Sigmoid colon (tissue), 7 donors: ENCODE results near the gene ZNF672. TPM values are rescaled to one million over a fixed set of nuclear protein-coding genes. Genes with fewer than 3 reads are reported as not detected.

Source experiments
- DNase-seq: peaks from one replicate; pipeline ENCODE4 v3.0.0-alpha.2; 2019
- H3K27ac ChIP-seq, 4 donors: fragments of 200-600 bp; sonication (generic); one replicate each; pipeline ENCODE4 v1.5.1; 2016 to 2019; ENCODE audit warnings: mild to moderate bottlenecking in 1 of 4
- H3K27me3 ChIP-seq, 3 donors: fragments of 200-600 bp; sonication (generic); one replicate each; pipeline ENCODE4 v1.5.1; 2019; ENCODE audit warnings: mild to moderate bottlenecking in 1 of 3
- H3K36me3 ChIP-seq, 4 donors: fragments of 200-600 bp; sonication (generic); one replicate each; pipeline ENCODE4 v1.5.1; 2016 to 2019
- H3K4me1 ChIP-seq, 4 donors: fragments of 200-600 bp; sonication (generic); one replicate each; pipeline ENCODE4 v1.5.1; 2017 to 2019
- H3K4me3 ChIP-seq, 4 donors: fragments of 200-600 bp; sonication (generic); one replicate each; pipeline ENCODE4 v1.5.1; 2017 to 2019; ENCODE audit warnings: mild to moderate bottlenecking in 2 of 4, moderate library complexity in 1 of 4
- H3K9me3 ChIP-seq, 4 donors: fragments of 200-600 bp in 3 of 4; sonication (generic) in 3 of 4; one replicate each; pipeline versions ENCODE4 v1.5.1 to v1.6.1; 2013 to 2019
- CTCF ChIP-seq, 4 experiments: fragments of 450-650 bp in 3 of 4; fragments of 200-600 bp in 1 of 4; IDR thresholded peaks; one replicate each; pipeline ENCODE4 v1.5.1; 2016 to 2019; ENCODE audit warnings: antibody characterized with exemption in 4 of 4, mild to moderate bottlenecking in 3 of 4, moderate library complexity in 2 of 4
- EP300 ChIP-seq, 4 donors: sonication (generic); formaldehyde crosslinking; IDR thresholded peaks; one replicate each; pipeline ENCODE4 v1.6.1; 2017; ENCODE audit warnings: antibody characterized with exemption in 4 of 4
- POLR2A ChIP-seq, 2 donors: fragments of 450-650 bp; IDR thresholded peaks; one replicate each; pipeline ENCODE4 v1.6.1; 2016; ENCODE audit warnings: antibody characterized with exemption in 2 of 2, mild to moderate bottlenecking in 2 of 2, moderate library complexity in 2 of 2
- POLR2AphosphoS5 ChIP-seq, 4 donors: sonication (generic); formaldehyde crosslinking; IDR thresholded peaks; one replicate each; pipeline ENCODE4 v1.6.1; 2017; ENCODE audit warnings: antibody characterized with exemption in 4 of 4
- whole genome bisulfite sequencing, 2 donors: extraction: QIAGEN DNeasy Blood & Tissue Kit; methylation state at CpG; one replicate each; pipeline ENCODE4 v1.1.7; 2013; 5-methylcytosine and 5-hydroxymethylcytosine counted together
- intact Hi-C: fragments of 100-400 bp; cut with DNase I; formaldehyde crosslinking; loops from one replicate; pipeline ENCODE4 v1.15.1; 2023
- polyA plus RNA-seq, 3 donors: library from polyadenylated mRNA; stranded (reverse); fragments of 200-250 nt; gene quantifications; one replicate each; pipeline ENCODE4 v1.2.3, GENCODE V29; 2013
- total RNA-seq, 4 donors: library from RNA; depleted of rRNA; stranded (reverse); fragments of >200 nt; gene quantifications; one replicate each; pipeline ENCODE4 v1.1.0, GENCODE V29; 2016
- donor health status: healthy with polysubstance abuse.
- donor health status: Bipolar disorder and iron deficiency.
- donor health status: healthy.

The ZNF672 gene
- total and polyA plus RNA-seq, 7 donors = 14.4 to 31.1 (median 21.4) TPM

GRCh38 chr1:248848602-248849001 lies 10.6 kb downstream of the ZNF672 start:
- H3K4me3 ChIP-seq = no peak overlapping the region

GRCh38 chr1:248849152-248849551 lies 11.1 kb downstream of the ZNF672 start:
- no peak overlapping the region for H3K27ac ChIP-seq
- intact Hi-C loops = no loop called here
- H3K36me3 ChIP-seq = peaks cover 37 to 81% (median 56%) of the 10 kb centered on the region in 4 donors
- H3K9me3 ChIP-seq = no peaks in the 10 kb centered on the region
- no peak overlapping the region for H3K4me3 ChIP-seq
- H3K27me3 ChIP-seq = no peaks in the 10 kb centered on the region
- no peaks in the 10 kb centered on the region for H3K4me1 ChIP-seq
- TF ChIP-seq EP300 (IDR thresholded peaks at IDR 0.05) (no peak), POLR2AphosphoS5 (IDR thresholded peaks at IDR 0.05) (no peak), POLR2A (IDR thresholded peaks at IDR 0.05) (no peak), CTCF (IDR thresholded peaks at IDR 0.05) (no peak)
- peak; percentile 58 for DNase-seq
- WGBS, 2 donors = 90 to 94% methylated on average over 3 of the region's 3 CpGs

More at GRCh38 chr1:248848602-248849001, 10.6 kb downstream of the ZNF672 start:
- intact Hi-C loops = no loop called here
- Histone ChIP-seq H3K9me3 (no peaks in the 10 kb centered on the region), H3K36me3 (peaks cover 31 to 76% (median 54%) of the 10 kb centered on the region in 4 donors), H3K27me3 (no peaks in the 10 kb centered on the region), H3K4me1 (no peaks in the 10 kb centered on the region), H3K27ac (no peak overlapping the region)
- no peak for DNase-seq
- TF ChIP-seq EP300 (IDR thresholded peaks at IDR 0.05) = no peak
- TF ChIP-seq POLR2A (IDR thresholded peaks at IDR 0.05) = no peak
- TF ChIP-seq POLR2AphosphoS5 (IDR thresholded peaks at IDR 0.05) = no peak
- no peak for TF ChIP-seq CTCF (IDR thresholded peaks at IDR 0.05)
- WGBS, 2 donors = 88 to 94% methylated on average over 8 of the region's 8 CpGs

- H3K27ac ChIP-seq = no peak overlapping the region
- peaks cover 37 to 80% (median 54%) of the 10 kb centered on the region in 4 donors for H3K36me3 ChIP-seq
- DNase-seq = no peak
- WGBS, 2 donors = 85 to 88% methylated on average over 3 of the region's 3 CpGs
- TF ChIP-seq POLR2AphosphoS5 (IDR thresholded peaks at IDR 0.05) (no peak), EP300 (IDR thresholded peaks at IDR 0.05) (no peak), CTCF (IDR thresholded peaks at IDR 0.05) (no peak), POLR2A (IDR thresholded peaks at IDR 0.05) (no peak)
- no peak overlapping the region for H3K4me3 ChIP-seq
- no peaks in the 10 kb centered on the region for H3K9me3 ChIP-seq
- H3K4me1 ChIP-seq = no peaks in the 10 kb centered on the region
- intact Hi-C loops = no loop called here
- no peaks in the 10 kb centered on the region for H3K27me3 ChIP-seq
Measured at GRCh38 chr1:248849637-248850036, 11.6 kb downstream of the ZNF672 start.

GRCh38 chr1:248850124-248850523 lies 12.1 kb downstream of the ZNF672 start:
- WGBS, 2 donors = 90 to 92% methylated on average over 9 of the region's 9 CpGs
- no peak for TF ChIP-seq CTCF (IDR thresholded peaks at IDR 0.05)
- TF ChIP-seq POLR2A (IDR thresholded peaks at IDR 0.05) = no peak
- no peak for TF ChIP-seq POLR2AphosphoS5 (IDR thresholded peaks at IDR 0.05)
- no peak for TF ChIP-seq EP300 (IDR thresholded peaks at IDR 0.05)
- DNase-seq = no peak
- Histone ChIP-seq H3K4me3 (no peak overlapping the region), H3K4me1 (no peaks in the 10 kb centered on the region), H3K27ac (no peak overlapping the region), H3K36me3 (peaks cover 37 to 80% (median 49%) of the 10 kb centered on the region in 4 donors), H3K9me3 (no peaks in the 10 kb centered on the region), H3K27me3 (no peaks in the 10 kb centered on the region)
- intact Hi-C loops = no loop called here
